Thyroid gland (tissue), 4 donors: Measurements from ENCODE around the gene VPS54. TPM values are rescaled to one million over a fixed set of nuclear protein-coding genes. Genes with fewer than 3 reads are reported as not detected.

Experiments used
- DNase-seq, 2 donors: peaks; one replicate each; pipeline ENCODE4 v3.0.0-alpha.2; 2019
- H3K27ac ChIP-seq, 3 donors: fragments of 200-600 bp; sonication (generic); 1 replicate in 2 of 3; 2 replicates in 1 of 3; pipeline ENCODE4 v1.5.1; 2016 to 2019; ENCODE audit warnings: mild to moderate bottlenecking in 1 of 3, moderate library complexity in 1 of 3
- H3K27me3 ChIP-seq: fragments of 200-600 bp; sonication (generic); one replicate; pipeline ENCODE4 v1.5.1; 2019
- H3K36me3 ChIP-seq, 2 donors: fragments of 200-600 bp; sonication (generic); one replicate each; pipeline ENCODE4 v1.5.1; 2016 to 2019
- H3K4me1 ChIP-seq, 2 donors: fragments of 200-600 bp; sonication (generic); one replicate each; pipeline ENCODE4 v1.5.1; 2017 to 2019
- H3K4me3 ChIP-seq, 3 donors: fragments of 200-600 bp; sonication (generic); replicated peaks in 1 of 3; 1 replicate in 2 of 3; 2 replicates in 1 of 3; pipeline ENCODE4 v1.5.1; 2016; ENCODE audit warnings: mild to moderate bottlenecking in 1 of 3
- H3K9me3 ChIP-seq: fragments of 200-600 bp; sonication (generic); one replicate; pipeline ENCODE4 v1.5.1; 2017
- POLR2A ChIP-seq, 2 donors: fragments of 450-650 bp; IDR thresholded peaks; one replicate each; pipeline ENCODE4 v1.6.1; 2017; ENCODE audit warnings: antibody characterized with exemption in 2 of 2, mild to moderate bottlenecking in 2 of 2, moderate library complexity in 1 of 2
- WGBS, 2 donors: methylation state at CpG; one replicate each; pipeline ENCODE4 v1.1.5; 2017; 5-methylcytosine and 5-hydroxymethylcytosine counted together
- intact Hi-C: fragments of 100-400 bp; cut with DNase I; formaldehyde crosslinking; loops from one replicate; pipeline ENCODE4 v1.15.1; 2023
- total RNA-seq, 4 donors: library from RNA; depleted of rRNA; stranded (reverse); fragments of >200 nt; gene quantifications; one replicate each; pipeline ENCODE4 v1.2.3, GENCODE V29; 2016
- TF ChIP-seq, protein P1 (sequence below), 6 experiments: fragments of 200-600 bp in 3 of 6; fragments of 450-650 bp in 3 of 6; sonication (generic) in 3 of 6; IDR thresholded peaks; one replicate each; pipeline ENCODE4 v1.5.1; 2016 to 2019; ENCODE audit warnings: antibody characterized with exemption in 6 of 6, mild to moderate bottlenecking in 2 of 6, inconsistent platforms in 1 of 6, moderate library complexity in 1 of 6

VPS54 gene
- total RNA-seq, 4 donors from 2014 or later, result 34.4 to 40.8 (median 35.9) TPM

DNA sequence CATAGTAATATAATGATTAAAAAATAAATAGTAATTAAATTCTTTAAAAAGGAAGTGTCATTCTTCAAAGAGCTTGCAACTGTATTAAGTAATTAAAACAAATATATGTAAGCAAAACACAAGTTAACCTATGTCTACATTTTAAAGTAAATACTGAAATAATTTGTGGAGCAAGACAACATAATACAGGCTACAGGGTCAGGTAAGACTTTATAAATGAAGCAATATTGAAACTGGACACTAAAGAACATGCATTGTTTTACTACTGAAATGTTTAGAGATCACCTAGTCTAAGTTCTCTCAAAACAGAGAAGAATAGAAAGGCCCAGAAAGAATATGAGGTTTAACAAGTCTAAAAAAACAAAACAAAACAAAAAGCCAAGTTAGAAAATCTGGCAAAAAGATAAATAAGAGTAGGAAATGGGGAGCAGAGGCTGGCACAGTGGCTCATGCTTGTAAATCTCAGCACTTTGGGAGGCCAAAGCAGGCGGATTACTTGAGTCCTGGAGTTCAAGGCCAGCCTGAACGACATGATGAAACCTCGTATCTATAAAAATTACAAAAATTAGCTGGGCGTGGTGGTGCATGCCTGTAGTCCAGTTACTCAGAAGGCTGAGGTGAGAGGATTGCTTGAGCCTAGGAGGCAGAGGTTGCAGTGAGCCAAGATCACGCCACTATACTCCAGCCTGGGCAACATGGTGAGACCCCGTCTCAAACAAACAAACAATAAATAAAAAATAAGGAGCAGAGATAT is 34.4 kb downstream of the VPS54 start:
- TF ChIP-seq, protein P1, sequence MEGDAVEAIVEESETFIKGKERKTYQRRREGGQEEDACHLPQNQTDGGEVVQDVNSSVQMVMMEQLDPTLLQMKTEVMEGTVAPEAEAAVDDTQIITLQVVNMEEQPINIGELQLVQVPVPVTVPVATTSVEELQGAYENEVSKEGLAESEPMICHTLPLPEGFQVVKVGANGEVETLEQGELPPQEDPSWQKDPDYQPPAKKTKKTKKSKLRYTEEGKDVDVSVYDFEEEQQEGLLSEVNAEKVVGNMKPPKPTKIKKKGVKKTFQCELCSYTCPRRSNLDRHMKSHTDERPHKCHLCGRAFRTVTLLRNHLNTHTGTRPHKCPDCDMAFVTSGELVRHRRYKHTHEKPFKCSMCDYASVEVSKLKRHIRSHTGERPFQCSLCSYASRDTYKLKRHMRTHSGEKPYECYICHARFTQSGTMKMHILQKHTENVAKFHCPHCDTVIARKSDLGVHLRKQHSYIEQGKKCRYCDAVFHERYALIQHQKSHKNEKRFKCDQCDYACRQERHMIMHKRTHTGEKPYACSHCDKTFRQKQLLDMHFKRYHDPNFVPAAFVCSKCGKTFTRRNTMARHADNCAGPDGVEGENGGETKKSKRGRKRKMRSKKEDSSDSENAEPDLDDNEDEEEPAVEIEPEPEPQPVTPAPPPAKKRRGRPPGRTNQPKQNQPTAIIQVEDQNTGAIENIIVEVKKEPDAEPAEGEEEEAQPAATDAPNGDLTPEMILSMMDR (IDR thresholded peaks at IDR 0.05), result no peak
- TF ChIP-seq POLR2A (IDR thresholded peaks at IDR 0.05), result no peak
- Histone ChIP-seq H3K27me3 (no peaks in the 10 kb centered on the region), H3K9me3 (no peaks in the 10 kb centered on the region), H3K4me3 (no peak overlapping the region), H3K36me3 (peaks cover 0 to 9% of the 10 kb centered on the region in 2 donors), H3K27ac (no peak overlapping the region), H3K4me1 (no peaks in the 10 kb centered on the region)
- WGBS, 2 donors, result 91 to 94% methylated on average over 6 of the region's 6 CpGs
- DNase-seq, result no peak
- intact Hi-C loops, result no loop called here

DNA sequence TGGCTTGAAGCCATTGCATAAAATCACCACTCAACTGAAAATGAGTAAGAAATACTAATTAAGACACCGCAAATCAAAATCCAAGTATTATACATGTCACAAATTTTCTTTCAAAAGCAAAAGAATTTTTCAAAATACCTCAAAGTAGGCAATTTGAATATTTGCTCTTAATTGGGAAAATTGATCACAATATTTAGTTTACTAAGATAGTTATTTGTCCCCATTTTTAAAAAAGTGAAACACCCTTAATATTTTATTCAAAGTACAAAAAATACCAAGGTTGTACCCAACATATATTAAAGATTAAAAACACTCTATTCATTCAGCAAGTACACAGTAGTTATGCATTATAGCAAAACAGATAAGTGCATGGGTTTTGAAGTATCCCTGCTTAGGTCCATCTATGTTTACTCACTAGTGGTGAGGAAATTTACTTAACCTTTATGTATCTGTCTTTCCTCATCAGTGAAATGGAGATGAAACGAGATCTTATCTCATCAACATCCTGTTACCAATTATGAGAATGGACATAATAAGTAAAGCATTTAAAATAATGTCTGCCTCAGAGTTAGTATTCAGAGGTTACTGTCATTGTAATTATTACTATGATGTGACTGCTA is 35.1 kb downstream of the VPS54 start:
- Histone ChIP-seq H3K4me1 (no peaks in the 10 kb centered on the region), H3K9me3 (no peaks in the 10 kb centered on the region), H3K27ac (no peak overlapping the region), H3K27me3 (no peaks in the 10 kb centered on the region), H3K36me3 (peaks cover 0 to 10% of the 10 kb centered on the region in 2 donors), H3K4me3 (no peak overlapping the region)
- TF ChIP-seq POLR2A (IDR thresholded peaks at IDR 0.05), result no peak
- TF ChIP-seq, protein P1 (IDR thresholded peaks at IDR 0.05), result no peak
- intact Hi-C loops, result no loop called here
- WGBS, 2 donors, result 86 to 91% methylated on average over 2 of the region's 2 CpGs
- DNase-seq, result no peak

DNA sequence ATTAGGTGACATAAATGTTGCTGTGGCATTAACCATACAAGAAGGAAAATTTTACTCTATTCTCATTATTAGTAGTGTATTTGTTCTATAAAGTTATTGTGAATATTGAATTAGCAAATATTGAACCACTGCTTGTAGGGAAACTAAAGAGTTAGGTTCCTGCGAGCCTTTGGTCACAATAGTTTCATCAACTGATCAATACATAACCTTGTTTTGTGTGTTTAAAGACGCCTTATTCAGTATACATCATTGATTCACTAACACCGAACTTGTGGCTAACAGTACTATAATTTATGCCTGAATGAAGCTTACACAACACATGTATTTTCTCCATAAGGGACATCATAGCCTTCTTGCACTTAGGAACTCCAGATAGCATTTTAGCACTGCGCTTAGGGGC is 36.9 kb downstream of the VPS54 start:
- peaks cover 0 to 10% of the 10 kb centered on the region in 2 donors for H3K36me3 ChIP-seq
- 98% methylated on average over 4 of the region's 4 CpGs for WGBS, 2 donors
- TF ChIP-seq, protein P1 (IDR thresholded peaks at IDR 0.05), result no peak
- no peak for TF ChIP-seq POLR2A (IDR thresholded peaks at IDR 0.05)

DNA sequence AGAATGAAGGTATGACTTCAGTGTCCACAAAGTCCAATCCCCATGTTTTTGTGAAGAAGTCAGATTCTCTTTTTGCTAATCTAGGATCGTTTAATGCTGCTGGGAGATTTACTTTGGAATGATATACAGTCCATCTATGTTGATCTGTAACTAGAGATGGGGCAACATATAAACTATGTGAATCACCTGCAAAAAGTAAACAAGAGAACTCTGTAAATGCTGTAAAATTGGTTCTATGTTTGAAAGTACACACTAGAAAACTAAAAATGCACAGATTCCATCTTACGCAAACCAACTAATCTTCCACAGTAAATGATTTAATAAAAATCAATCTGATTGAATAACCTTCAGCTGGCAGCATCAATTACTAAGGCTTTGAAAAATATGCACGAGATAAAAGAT is 37.5 kb downstream of the VPS54 start:
- no peak for DNase-seq
- no peaks in the 10 kb centered on the region for H3K9me3 ChIP-seq
- H3K27ac ChIP-seq, result no peak overlapping the region
- intact Hi-C loops, result no loop called here
- TF ChIP-seq POLR2A (IDR thresholded peaks at IDR 0.05), result no peak
- TF ChIP-seq, protein P1 (IDR thresholded peaks at IDR 0.05), result no peak
- H3K27me3 ChIP-seq, result no peaks in the 10 kb centered on the region
- no peak overlapping the region for H3K4me3 ChIP-seq
- 95 to 97% methylated on average over 3 of the region's 3 CpGs for WGBS, 2 donors
- H3K36me3 ChIP-seq, result peaks cover 0 to 10% of the 10 kb centered on the region in 2 donors
- no peaks in the 10 kb centered on the region for H3K4me1 ChIP-seq

More for the DNA sequence above, 36.9 kb downstream of the VPS54 start:
- no peak overlapping the region for H3K4me3 ChIP-seq
- H3K9me3 ChIP-seq, result no peaks in the 10 kb centered on the region
- no peaks in the 10 kb centered on the region for H3K27me3 ChIP-seq
- DNase-seq, result no peak
- intact Hi-C loops, result no loop called here
- H3K27ac ChIP-seq, result no peak overlapping the region
- no peaks in the 10 kb centered on the region for H3K4me1 ChIP-seq

DNA sequence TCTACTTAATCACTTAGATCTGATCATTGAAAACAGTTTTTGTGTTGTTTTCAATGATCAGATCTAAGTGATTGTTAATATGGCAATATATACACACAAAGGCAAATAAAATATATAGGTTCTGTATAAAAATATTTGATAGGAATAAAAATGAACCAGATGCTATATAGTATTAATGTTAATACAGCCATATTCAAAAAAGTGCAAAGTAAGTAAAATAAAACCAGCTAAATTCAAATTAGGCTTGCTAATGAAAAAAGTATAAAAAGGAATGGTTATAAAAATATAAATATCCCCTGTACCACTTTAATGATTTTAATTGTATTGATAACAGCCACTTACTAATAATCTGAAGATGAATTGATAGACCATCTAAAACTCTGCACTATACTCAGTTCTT is 38.4 kb downstream of the VPS54 start:
- no peak for TF ChIP-seq POLR2A (IDR thresholded peaks at IDR 0.05)
- no peak for DNase-seq
- H3K27ac ChIP-seq, result no peak overlapping the region
- peaks cover 0 to 10% of the 10 kb centered on the region in 2 donors for H3K36me3 ChIP-seq
- no peaks in the 10 kb centered on the region for H3K4me1 ChIP-seq
- intact Hi-C loops, result no loop called here
- no peaks in the 10 kb centered on the region for H3K9me3 ChIP-seq
- H3K27me3 ChIP-seq, result no peaks in the 10 kb centered on the region
- H3K4me3 ChIP-seq, result no peak overlapping the region
